Kidney epithelial cell (primary cell): ENCODE data around the gene LIN37. TPM values are rescaled to one million over a fixed set of nuclear protein-coding genes. Genes with fewer than 3 reads are reported as not detected.

ENCODE experiments used
- DNase-seq: peaks from one replicate; pipeline ENCODE4 v3.0.0-alpha.2; 2010; ENCODE audit warnings: low read depth
- H3K27me3 ChIP-seq: 2 replicates; pipeline ENCODE4 v1.6.0; 2011; ENCODE audit warnings: low read length; ENCODE audit not compliant: control insufficient read depth, insufficient read depth
- H3K36me3 ChIP-seq: 2 replicates; pipeline ENCODE4 v1.5.1; 2011; ENCODE audit warnings: low read length; ENCODE audit not compliant: control insufficient read depth, insufficient read depth
- H3K4me3 ChIP-seq: 2 replicates; pipeline ENCODE4 v1.5.1; 2011; ENCODE audit warnings: low read depth, mild to moderate bottlenecking, control low read depth, low read length
- total RNA-seq: library from RNA; depleted of rRNA; stranded (reverse); fragments of >200 nt; gene quantifications from 2 replicates; pipeline ENCODE4 v1.2.3, GENCODE V29; 2015
- TF ChIP-seq, protein P1 (sequence below): IDR thresholded peaks from 2 replicates; pipeline ENCODE4 v1.5.1; 2011; ENCODE audit warnings: mild to moderate bottlenecking, moderate library complexity, low read length, control low read depth, inconsistent platforms; ENCODE audit not compliant: insufficient read depth, poor library complexity, severe bottlenecking

LIN37 gene
- total RNA-seq, 1 donor from 2014 or later, result 22.0 TPM

DNA sequence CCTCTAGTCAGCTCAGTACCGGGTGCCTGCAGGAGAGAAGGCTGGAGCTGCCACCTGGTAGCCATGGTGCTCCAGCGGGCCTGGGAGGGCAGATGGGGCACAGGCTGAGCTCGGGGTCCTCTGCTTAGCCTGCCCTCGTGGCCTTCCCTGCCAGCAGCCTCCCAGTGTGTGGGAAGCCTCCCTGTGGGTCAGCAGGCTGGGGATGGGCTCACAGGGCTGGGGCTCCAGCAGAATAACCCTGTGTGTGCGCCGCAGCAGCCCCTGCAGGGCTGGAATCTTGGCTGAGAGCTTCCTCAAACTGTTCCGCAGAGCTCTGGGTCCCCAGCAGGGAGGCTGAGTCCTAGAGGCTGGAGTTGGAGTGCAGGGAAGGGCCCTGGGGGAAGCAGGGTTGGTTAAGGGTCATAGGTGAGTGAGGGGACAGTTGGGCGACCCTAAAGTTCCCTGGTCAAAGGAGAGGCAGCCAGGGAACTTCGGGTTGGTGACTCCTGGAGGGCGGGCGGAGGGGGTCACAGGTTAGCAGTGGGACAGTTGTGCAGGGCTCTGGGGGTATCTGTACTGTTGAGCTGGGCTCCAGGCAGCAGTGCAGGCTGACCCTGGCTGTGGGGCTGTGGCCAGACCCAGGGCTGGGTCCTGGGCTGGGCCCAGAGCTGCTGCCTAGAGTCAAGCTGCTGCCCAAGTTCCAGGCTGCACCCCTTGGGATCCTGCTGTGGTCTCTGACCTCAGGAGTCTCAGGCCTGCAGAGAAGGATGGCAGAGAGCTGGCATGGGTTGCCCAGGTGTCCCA, 41.0 kb downstream of the LIN37 start:
- TF ChIP-seq, protein P1, sequence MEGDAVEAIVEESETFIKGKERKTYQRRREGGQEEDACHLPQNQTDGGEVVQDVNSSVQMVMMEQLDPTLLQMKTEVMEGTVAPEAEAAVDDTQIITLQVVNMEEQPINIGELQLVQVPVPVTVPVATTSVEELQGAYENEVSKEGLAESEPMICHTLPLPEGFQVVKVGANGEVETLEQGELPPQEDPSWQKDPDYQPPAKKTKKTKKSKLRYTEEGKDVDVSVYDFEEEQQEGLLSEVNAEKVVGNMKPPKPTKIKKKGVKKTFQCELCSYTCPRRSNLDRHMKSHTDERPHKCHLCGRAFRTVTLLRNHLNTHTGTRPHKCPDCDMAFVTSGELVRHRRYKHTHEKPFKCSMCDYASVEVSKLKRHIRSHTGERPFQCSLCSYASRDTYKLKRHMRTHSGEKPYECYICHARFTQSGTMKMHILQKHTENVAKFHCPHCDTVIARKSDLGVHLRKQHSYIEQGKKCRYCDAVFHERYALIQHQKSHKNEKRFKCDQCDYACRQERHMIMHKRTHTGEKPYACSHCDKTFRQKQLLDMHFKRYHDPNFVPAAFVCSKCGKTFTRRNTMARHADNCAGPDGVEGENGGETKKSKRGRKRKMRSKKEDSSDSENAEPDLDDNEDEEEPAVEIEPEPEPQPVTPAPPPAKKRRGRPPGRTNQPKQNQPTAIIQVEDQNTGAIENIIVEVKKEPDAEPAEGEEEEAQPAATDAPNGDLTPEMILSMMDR, result no peak
- Histone ChIP-seq H3K27me3 (peaks cover 3% of the 10 kb centered on the region), H3K36me3 (no peaks in the 10 kb centered on the region), H3K4me3 (no peak overlapping the region)
- no peak for DNase-seq

DNA sequence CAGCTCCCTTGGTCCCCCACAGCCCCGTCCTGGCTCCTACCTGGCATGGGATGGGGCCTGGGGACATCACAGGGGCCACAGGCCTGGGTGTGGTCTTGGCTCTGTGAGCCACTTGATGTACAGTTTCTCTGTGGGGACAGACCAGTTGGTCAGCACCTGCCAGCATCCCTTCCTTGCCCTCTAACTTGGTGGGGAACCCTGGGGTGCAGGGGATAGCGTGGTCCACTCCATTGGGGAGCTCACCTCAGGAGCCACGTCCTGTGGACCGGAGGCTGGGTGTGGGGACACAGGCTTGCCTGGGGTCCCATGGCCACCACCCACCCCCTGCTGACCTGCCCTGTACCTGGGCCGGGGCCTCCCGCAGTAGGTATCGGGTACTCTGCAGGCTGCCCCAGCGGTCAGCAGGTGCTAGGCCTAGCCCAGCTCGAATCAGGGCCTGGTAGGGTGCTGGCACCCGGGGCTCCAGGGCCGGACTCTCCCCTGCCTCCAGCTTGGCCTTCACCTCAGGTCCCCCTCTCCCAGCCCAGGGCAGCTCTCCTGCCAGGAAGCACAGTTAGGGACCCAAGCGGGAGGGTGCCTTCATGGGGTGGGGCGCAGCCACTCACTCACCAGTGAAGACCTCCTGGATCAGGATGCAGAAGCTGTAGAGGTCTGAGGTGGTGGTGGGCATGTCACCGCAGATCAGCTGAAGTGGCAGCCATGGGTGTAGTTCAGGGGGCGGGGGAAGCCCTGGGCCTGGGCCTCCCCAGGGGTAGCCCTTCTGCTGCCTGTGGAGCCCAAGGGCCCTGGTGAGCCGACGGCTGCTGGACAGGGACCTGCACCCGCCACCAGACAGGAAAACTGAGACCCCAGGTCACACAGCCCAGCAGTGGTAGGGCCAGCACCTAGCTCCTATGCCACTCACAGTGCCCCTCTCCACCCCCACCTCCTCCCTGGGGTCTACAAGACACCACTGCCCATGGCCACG, 41.9 kb downstream of the LIN37 start:
- no peak overlapping the region for H3K4me3 ChIP-seq
- TF ChIP-seq, protein P1, result no peak
- H3K27me3 ChIP-seq, result peaks cover 3% of the 10 kb centered on the region
- no peak for DNase-seq
- H3K36me3 ChIP-seq, result no peaks in the 10 kb centered on the region

DNA sequence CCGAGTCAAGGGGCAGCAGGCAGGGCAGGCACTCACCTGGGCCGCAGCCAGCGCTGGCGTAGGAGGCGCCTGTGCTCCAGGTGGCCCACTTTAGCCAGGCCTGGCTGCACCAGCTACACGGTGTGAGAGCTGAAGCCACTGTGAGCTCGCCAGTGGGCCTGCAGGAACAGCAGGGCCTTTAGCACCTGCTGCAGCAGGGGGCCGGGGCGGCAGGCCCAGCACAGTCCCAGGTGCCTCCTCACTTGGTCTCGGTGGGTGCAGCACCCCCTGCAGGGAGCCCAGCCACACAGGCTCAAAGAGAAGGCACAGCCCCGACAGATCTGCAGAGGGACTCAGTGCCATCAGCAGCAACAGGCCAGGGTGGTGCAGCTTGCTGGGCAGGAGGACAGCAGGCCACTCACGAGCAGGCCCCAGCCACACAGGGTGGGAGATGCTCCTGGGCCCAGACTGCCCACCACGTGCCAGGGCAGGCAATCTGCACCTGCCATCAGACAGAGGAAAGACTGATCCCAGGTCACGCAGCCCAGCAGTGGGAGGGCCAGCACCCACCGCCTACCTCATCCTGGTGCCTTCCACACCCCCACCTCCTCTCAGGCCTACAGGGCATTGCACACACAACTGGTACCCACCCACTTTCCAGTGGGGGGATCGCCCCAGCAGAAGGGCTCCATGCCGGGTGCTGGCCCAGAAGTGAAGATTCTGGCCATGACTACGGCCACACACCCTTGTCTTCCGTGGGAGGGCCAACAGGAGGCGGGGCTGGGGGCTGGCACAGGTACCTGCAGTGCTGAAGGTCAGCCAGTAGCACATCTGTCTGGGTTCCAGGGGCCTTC, 42.8 kb downstream of the LIN37 start:
- TF ChIP-seq, protein P1, result no peak
- no peak for DNase-seq
- Histone ChIP-seq H3K4me3 (no peak overlapping the region), H3K27me3 (peaks cover 7% of the 10 kb centered on the region), H3K36me3 (no peaks in the 10 kb centered on the region)

DNA sequence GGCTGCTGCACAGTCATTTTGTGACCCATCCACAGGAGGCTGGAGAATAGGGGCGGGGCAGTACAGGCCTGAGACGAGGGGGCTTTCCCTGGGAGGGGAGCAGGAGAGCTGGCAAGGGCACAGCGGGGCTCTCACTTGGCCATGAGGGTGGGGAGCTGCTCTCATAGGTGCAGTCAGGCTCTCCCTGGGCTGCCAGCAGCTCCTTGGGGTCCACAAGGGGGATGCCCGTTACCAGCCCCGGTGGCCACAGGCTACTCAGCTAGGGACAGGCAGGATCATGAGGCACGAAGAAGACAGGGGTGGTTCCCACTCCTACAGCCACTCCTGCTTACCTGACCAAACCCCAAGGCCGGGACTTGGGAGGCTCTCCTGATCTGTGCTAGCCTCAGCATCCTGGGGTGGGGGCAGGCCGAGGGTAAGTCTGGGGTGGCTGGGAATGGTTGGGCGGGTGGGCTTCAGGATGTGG, 43.5 kb downstream of the LIN37 start:
- DNase-seq, result no peak
- H3K4me3 ChIP-seq, result no peak overlapping the region
- TF ChIP-seq, protein P1, result no peak
- H3K36me3 ChIP-seq, result no peaks in the 10 kb centered on the region
- peaks cover 13% of the 10 kb centered on the region for H3K27me3 ChIP-seq

DNA sequence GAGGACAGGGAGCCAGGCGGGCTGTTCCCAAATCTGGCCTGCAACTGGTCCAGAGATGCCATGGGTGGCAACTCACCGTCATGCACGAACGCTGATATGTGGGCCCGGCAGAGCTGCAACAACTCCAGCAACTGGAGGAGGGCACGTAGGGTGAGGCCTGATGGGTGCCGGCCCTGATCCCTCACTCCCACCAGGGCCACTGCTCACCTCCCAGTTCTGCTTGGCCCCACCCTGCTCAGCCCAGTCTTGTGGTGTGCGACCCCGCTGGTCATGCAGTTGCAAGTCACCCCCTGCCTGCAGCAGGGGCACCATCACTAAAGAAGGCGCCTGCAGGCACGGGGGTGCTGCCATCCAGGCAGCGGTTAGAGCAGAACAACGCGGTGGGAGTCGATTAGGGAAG, 43.9 kb downstream of the LIN37 start:
- no peak for DNase-seq
- TF ChIP-seq, protein P1, result no peak
- no peaks in the 10 kb centered on the region for H3K36me3 ChIP-seq
- H3K27me3 ChIP-seq, result peaks cover 18% of the 10 kb centered on the region
- no peak overlapping the region for H3K4me3 ChIP-seq
